GM12864 (cell line): ENCODE data around the gene DDX41.
"Not testable (repeated sequence)": the region's sequence is repeated elsewhere in the genome, so short reads cannot be mapped to it uniquely, and the experiment has no call there.

Experiments used
- DNase-seq: peaks from one replicate; pipeline ENCODE4 v3.0.0-alpha.2; 2011; ENCODE audit warnings: low read depth
- H3K4me3 ChIP-seq: 2 replicates; pipeline ENCODE4 v1.5.1; 2011; ENCODE audit warnings: mild to moderate bottlenecking, low read depth, low read length, control low read depth
- TF ChIP-seq, protein P1 (sequence below): IDR thresholded peaks from 2 replicates; pipeline ENCODE4 v1.5.1; 2011; ENCODE audit warnings: low read depth, mild to moderate bottlenecking, moderate library complexity, low read length, control low read depth, inconsistent platforms; ENCODE audit errors: missing control alignments

Gene DDX41

DNA sequence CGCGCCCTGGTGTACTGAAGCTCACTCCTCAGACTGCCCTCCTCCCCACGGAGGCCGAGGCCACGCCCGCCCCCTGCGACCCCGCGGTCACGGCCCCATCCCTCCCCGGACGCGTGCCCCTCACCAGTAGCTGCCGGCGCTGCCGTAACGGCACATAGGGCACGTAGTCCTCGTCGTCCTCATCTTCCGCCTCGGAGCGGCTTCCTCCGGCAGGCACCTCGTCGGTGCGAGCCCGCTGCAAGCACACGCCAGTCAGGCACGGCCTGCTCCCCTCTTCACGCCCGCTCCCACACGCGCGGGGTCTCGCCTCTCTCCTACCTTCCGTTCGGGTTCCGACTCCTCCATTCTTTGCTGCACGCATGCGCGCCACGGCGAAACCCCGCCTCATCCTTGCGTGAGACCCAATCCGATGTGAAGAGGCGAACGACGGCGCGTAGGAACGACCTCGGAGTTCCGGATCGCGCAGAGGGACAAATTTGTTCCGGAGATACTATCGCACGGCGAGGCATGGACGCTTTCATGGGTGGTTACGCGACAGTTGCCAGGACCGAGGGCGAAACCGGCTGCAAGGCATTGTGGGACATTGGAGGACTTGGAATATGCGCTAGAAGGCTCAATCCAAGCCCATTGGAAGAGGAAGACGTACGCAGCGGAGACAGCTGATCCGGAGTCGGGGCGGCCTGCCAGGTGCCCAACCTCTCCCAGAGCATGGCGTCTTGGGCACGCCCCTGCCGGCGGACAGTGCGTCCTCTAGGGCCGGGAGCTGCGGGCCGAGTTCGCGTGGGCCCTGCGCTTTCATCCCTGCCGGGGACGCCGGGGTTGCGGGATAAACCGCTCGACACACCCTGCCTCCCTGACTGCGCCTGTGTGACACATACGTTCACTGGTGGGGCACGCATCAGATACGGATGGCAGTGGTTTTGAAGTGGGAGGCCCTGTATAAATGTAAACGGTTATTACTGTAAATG lies at the start of gene DDX41:
DDX41 (minus strand) TSS at position 361 of the 968 bp plus-strand sequence; CDS start at position 345, 16 bp downstream.
- peak; percentile 87 for DNase-seq
- TF ChIP-seq, protein P1, sequence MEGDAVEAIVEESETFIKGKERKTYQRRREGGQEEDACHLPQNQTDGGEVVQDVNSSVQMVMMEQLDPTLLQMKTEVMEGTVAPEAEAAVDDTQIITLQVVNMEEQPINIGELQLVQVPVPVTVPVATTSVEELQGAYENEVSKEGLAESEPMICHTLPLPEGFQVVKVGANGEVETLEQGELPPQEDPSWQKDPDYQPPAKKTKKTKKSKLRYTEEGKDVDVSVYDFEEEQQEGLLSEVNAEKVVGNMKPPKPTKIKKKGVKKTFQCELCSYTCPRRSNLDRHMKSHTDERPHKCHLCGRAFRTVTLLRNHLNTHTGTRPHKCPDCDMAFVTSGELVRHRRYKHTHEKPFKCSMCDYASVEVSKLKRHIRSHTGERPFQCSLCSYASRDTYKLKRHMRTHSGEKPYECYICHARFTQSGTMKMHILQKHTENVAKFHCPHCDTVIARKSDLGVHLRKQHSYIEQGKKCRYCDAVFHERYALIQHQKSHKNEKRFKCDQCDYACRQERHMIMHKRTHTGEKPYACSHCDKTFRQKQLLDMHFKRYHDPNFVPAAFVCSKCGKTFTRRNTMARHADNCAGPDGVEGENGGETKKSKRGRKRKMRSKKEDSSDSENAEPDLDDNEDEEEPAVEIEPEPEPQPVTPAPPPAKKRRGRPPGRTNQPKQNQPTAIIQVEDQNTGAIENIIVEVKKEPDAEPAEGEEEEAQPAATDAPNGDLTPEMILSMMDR: no peak
- peak within 1 kb of the TSS; percentile 86 for H3K4me3 ChIP-seq

DNA sequence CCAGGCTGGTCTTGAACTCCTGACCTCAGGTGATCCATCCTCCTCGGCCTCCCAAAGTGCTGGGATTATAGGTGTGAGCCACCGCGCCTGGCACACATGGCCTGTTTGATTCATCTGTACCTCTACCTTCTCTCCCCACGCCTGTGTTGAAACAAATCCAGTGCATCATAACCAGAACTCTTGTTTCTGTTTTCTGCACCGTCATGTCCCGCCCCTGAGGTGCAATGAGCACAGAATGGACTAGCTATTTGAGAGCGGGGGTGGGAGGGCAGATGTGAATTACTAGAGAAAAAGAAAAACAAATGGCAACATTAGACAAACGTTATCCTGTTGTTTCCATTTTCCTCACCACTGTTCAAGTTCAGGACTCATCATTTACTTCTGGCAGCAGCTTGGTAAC lies 48.3 kb upstream of the DDX41 start:
- TF ChIP-seq, protein P1: no peak
- H3K4me3 ChIP-seq: no peak overlapping the region
- DNase-seq: no peak

DNA sequence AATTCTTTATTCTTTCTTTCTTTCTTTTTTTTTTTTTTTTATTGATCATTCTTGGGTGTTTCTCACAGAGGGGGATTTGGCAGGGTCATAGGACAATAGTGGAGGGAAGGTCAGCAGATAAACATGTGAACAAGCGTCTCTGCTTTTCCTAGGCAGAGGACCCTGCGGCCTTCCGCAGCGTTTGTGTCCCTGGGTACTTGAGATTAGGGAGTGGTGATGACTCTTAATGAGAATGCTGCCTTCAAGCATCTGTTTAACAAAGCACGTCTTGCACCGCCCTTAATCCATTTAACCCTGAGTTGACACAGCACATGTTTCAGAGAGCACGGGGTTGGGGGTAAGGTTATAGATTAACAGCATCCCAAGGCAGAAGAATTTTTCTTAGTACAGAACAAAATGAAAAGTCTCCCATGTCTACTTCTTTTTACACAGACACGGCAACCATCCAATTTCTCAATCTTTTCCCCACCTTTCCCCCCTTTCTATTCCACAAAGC lies 42.7 kb upstream of the DDX41 start:
- not testable (repeated sequence) for DNase-seq, H3K4me3 ChIP-seq

DNA sequence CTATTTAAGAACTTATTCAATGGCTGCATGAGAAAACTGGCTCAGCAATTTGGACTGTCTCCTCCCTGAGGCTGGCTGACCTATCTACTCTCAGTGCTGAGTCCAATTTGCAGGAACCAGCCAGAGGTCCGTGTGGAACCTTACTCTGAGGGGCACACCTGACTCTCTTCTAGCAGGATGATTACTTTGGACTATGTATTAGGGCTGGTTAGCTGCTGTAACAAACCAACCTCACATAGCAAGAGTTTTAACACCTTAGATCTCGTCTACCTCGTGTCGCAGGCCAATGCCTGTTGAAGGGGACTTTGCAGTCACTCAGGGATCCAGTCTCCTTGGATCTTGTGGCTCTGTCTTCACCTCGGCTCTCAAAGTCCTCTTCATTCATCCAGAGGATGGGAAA lies 41.0 kb upstream of the DDX41 start:
- no peak overlapping the region for H3K4me3 ChIP-seq
- TF ChIP-seq, protein P1: no peak
- DNase-seq: no peak

DNA sequence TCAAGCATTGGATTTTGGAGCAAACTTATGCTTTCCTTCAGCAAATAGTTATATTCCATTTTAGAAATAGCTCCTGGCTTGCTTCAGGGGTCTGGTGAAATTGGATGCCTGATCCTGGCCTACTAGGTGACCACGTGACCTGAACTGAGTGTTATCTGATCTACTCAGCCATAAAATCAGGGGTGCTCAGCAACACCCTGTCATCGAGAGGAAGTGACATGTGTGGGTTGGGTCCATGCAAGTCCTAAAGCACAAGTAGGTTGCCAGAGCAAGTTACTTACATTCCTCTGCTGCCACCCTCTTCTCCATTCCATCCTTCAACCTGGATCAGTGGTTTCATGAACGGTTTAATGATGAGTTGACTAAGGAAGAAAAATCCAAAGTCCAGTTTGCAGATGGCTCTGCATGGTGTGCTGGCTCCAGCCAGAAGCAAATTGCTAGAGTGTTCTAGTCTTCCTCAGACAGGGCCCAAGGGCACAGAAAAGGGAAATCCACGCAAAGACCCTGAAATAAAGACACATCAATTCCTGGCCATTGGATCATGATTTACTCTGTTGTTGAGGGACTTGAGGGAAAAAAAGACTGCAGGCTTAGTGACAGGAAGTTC lies 40.4 kb upstream of the DDX41 start:
- no peak for DNase-seq
- TF ChIP-seq, protein P1: no peak
- no peak overlapping the region for H3K4me3 ChIP-seq

DNA sequence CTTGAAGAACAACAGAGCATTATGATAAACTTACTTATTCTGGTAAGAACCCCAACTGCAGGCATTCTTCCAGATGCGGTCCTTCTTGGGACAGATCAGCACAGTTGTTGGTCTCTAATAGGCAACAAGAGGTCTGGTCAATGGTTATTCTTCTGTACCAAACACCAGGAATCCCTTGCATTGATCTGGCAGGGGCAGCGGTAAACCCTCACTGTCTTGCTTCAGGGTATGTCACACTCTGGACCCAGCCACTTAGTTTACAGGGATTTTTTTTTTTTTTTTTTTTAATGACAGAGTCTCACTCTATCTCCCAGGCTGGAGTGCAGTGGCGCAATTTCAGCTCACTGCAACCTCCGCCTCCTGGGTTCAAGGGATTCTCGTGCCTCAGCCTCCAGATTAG lies 38.9 kb upstream of the DDX41 start:
- no peak for DNase-seq
- H3K4me3 ChIP-seq: no peak overlapping the region
- TF ChIP-seq, protein P1: no peak

DNA sequence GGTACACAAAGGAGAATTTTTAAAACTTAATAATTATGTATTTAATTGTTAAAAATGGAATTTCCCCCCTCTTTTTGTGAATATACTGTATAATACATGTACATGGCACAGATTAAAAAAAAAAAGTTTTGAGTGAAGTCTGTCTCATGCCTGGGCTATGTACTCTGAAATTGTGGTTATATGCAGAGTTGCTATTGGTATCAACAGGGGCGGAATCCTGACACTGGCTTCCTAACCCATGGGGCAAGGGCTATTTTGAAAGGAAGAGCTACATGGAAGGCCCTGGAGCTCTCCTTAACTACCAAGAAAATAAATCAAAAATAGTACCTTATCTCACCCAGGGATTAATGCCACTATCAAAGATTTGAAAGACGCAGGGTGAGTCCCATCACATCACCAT lies 38.5 kb upstream of the DDX41 start:
- H3K4me3 ChIP-seq: peak overlapping the region; percentile 69; the same call in 1 of the 2 replicates
- no peak for DNase-seq
- TF ChIP-seq, protein P1: no peak
